ENCODE results near the gene PCDHA3. TPM values are rescaled to one million over a fixed set of nuclear protein-coding genes. Genes with fewer than 3 reads are reported as not detected.
"Not testable (repeated sequence)": the region's sequence is repeated elsewhere in the genome, so short reads cannot be mapped to it uniquely, and the experiment has no call there.

The PCDHA3 gene
- total RNA-seq, 4 donors from 2014 or later = 0.05 to 0.13 TPM; not detected in 2

DNA sequence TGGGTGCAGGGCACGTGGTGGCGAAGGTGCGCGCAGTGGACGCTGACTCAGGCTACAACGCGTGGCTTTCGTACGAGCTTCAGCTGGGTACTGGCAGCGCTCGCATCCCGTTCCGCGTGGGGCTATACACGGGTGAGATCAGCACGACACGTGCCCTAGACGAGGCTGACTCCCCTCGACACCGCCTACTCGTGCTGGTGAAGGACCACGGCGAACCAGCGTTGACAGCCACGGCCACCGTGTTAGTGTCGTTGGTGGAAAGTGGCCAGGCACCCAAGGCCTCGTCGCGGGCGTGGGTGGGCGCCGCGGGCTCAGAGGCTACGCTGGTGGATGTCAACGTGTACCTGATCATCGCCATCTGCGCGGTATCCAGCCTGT, 4.2 kb upstream of the PCDHA3 start:
- no peak overlapping the region for H3K4me3 ChIP-seq (ENCODE audit: low read depth, poor library complexity, severe bottlenecking)
- 65 to 68% methylated on average over 30 to 35 of the region's 39 CpGs for WGBS, 2 donors
- TF ChIP-seq, protein P1, sequence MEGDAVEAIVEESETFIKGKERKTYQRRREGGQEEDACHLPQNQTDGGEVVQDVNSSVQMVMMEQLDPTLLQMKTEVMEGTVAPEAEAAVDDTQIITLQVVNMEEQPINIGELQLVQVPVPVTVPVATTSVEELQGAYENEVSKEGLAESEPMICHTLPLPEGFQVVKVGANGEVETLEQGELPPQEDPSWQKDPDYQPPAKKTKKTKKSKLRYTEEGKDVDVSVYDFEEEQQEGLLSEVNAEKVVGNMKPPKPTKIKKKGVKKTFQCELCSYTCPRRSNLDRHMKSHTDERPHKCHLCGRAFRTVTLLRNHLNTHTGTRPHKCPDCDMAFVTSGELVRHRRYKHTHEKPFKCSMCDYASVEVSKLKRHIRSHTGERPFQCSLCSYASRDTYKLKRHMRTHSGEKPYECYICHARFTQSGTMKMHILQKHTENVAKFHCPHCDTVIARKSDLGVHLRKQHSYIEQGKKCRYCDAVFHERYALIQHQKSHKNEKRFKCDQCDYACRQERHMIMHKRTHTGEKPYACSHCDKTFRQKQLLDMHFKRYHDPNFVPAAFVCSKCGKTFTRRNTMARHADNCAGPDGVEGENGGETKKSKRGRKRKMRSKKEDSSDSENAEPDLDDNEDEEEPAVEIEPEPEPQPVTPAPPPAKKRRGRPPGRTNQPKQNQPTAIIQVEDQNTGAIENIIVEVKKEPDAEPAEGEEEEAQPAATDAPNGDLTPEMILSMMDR (IDR thresholded peaks at IDR 0.05) = no peak
- TF ChIP-seq POLR2A (IDR thresholded peaks at IDR 0.05) = no peak
- DNase-seq (ENCODE audit: low spot score in 2 of 2) = no peak
- intact Hi-C loops (cut with DNase I; ENCODE audit: low total_unique reads) = no loop called here

DNA sequence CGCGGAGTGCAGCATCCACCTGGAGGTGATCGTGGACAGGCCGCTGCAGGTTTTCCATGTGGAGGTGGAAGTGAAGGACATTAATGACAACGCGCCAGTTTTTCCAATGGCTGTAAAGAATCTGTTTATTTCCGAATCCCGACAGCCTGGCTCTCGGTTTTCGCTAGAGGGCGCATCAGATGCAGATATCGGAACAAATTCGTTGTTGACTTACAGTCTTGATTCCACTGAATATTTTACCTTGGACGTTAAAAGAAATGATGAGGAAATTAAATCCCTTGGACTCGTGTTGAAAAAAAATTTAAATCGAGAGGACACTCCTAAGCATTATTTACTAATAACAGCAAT, 611 bp downstream of the PCDHA3 start:
- DNase-seq (ENCODE audit: low spot score in 2 of 2) = no peak
- intact Hi-C loops (cut with DNase I; ENCODE audit: low total_unique reads) = no loop called here
- no peak overlapping the region for H3K4me3 ChIP-seq (ENCODE audit: low read depth, poor library complexity, severe bottlenecking)
- WGBS, 2 donors = 14 to 19% methylated on average over 15 to 16 of the region's 16 CpGs
- no peak for TF ChIP-seq POLR2A (IDR thresholded peaks at IDR 0.05)
- TF ChIP-seq, protein P1 (IDR thresholded peaks at IDR 0.05) = no peak

DNA sequence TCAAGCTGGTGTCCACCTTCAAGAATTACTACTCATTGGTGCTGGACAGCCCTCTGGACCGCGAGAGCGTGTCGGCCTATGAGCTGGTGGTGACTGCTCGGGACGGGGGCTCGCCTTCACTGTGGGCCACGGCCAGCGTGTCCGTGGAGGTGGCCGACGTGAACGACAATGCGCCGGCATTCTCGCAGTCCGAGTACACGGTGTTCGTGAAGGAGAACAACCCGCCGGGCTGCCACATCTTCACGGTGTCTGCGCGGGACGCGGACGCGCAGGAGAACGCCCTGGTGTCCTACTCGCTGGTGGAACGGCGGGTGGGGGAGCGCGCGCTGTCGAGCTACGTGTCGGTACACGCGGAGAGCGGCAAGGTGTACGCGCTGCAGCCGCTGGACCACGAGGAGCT, 1.5 kb downstream of the PCDHA3 start:
- H3K4me3 ChIP-seq (ENCODE audit: low read depth, poor library complexity, severe bottlenecking); DNase-seq (ENCODE audit: low spot score in 2 of 2); intact Hi-C loops (cut with DNase I; ENCODE audit: low total_unique reads): not testable (repeated sequence)
- WGBS, 2 donors = 44 to 60% methylated on average over 38 to 43 of the region's 45 CpGs

DNA sequence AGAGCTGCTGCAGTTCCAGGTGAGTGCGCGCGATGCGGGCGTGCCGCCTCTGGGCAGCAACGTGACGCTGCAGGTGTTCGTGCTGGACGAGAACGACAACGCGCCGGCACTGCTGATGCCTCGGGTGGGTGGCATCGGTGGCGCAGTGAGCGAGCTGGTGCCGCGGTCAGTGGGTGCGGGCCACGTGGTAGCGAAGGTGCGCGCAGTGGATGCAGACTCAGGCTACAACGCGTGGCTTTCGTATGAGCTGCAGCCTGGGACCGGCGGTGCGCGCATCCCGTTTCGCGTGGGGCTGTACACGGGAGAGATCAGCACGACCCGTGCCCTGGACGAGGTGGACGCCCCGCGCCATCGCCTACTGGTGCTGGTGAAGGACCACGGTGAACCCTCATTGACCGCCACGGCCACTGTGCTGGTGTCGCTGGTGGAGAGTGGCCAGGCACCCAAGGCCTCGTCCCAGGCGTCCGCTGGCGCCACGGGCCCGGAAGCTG, 2.0 kb downstream of the PCDHA3 start:
- intact Hi-C loops (cut with DNase I; ENCODE audit: low total_unique reads) = no loop called here
- DNase-seq (ENCODE audit: low spot score in 2 of 2) = no peak
- TF ChIP-seq, protein P1 (IDR thresholded peaks at IDR 0.05) = no peak
- TF ChIP-seq POLR2A (IDR thresholded peaks at IDR 0.05) = no peak
- 46 to 50% methylated on average over 21 to 50 of the region's 53 CpGs for WGBS, 2 donors
- no peak overlapping the region for H3K4me3 ChIP-seq (ENCODE audit: low read depth, poor library complexity, severe bottlenecking)

DNA sequence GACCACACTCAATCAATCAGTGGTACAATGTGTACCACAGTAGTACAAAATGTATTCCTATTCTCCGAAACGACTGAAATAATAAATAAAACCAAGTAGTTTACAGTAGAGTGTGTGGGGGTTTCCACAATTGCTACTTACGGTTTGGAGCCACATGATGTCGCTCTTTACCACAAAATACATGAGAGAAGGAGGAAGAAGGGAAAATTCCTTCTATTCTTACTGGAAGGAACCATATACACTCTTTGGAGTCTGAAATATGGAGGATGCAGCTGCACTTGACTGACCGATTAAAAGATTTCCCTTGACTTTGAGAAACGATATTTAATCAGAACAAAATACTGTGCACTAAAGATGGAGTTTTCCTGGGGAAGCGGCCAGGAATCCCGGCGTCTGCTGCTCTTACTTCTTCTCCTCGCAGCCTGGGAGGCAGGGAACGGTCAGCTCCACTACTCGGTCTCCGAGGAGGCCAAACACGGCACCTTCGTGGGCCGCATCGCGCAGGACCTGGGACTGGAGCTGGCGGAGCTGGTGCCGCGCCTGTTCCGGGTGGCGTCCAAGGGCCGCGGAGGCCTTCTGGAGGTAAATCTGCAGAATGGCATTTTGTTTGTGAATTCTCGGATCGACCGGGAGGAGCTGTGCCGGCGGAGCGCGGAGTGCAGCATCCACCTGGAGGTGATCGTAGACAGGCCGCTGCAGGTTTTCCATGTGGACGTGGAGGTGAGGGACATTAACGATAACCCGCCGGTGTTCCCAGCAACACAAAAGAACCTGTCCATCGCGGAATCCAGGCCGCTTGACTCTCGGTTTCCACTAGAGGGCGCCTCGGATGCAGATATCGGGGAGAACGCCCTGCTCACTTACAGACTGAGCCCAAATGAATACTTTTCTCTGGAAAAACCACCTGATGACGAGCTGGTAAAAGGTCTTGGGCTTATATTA, 6.2 kb downstream of the PCDHA3 start, which contains the start of gene PCDHA4:
PCDHA4 (plus strand) TSS at position 235 of the 942 bp plus-strand sequence.
- DNase-seq (ENCODE audit: low spot score in 2 of 2) = peak in 1 of 2 donors; percentile 81
- intact Hi-C loops (cut with DNase I; ENCODE audit: low total_unique reads) = no loop called here
- TF ChIP-seq POLR2A (IDR thresholded peaks at IDR 0.05) = no peak
- TF ChIP-seq, protein P1 (IDR thresholded peaks at IDR 0.05) = no peak
- H3K4me3 ChIP-seq (ENCODE audit: low read depth, poor library complexity, severe bottlenecking) = no peak within 1 kb of the TSS
- WGBS, 2 donors = 18 to 26% methylated on average over 31 to 47 of the region's 47 CpGs

DNA sequence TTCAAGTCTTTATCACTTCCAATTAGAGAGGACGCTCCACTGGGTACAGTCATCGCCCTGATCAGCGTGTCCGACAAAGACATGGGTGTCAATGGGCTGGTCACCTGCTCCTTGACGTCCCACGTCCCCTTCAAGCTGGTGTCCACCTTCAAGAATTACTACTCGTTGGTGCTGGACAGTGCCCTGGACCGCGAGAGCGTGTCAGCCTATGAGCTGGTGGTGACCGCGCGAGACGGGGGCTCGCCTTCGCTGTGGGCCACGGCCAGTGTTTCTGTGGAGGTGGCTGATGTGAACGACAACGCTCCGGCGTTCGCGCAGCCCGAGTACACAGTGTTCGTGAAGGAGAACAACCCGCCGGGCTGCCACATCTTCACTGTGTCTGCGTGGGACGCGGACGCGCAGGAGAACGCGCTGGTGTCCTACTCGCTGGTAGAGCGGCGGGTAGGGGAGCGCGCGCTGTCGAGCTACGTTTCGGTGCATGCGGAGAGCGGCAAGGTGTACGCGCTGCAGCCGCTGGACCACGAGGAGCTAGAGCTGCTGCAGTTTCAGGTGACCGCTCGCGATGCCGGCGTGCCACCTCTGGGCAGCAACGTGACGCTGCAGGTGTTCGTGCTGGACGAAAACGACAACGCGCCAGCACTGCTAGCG, 7.5 kb downstream of the PCDHA3 start:
- H3K4me3 ChIP-seq (ENCODE audit: low read depth, poor library complexity, severe bottlenecking); intact Hi-C loops (cut with DNase I; ENCODE audit: low total_unique reads); DNase-seq (ENCODE audit: low spot score in 2 of 2): not testable (repeated sequence)
- WGBS, 2 donors = 55 to 62% methylated on average over 37 to 54 of the region's 62 CpGs

Data from lower leg skin (tissue), 4 donors.